ENCODE data around the gene KCTD6.
A peak's percentile ranks its signal among the peaks of the same experiment; 100 is the strongest.

The KCTD6 gene

DNA sequence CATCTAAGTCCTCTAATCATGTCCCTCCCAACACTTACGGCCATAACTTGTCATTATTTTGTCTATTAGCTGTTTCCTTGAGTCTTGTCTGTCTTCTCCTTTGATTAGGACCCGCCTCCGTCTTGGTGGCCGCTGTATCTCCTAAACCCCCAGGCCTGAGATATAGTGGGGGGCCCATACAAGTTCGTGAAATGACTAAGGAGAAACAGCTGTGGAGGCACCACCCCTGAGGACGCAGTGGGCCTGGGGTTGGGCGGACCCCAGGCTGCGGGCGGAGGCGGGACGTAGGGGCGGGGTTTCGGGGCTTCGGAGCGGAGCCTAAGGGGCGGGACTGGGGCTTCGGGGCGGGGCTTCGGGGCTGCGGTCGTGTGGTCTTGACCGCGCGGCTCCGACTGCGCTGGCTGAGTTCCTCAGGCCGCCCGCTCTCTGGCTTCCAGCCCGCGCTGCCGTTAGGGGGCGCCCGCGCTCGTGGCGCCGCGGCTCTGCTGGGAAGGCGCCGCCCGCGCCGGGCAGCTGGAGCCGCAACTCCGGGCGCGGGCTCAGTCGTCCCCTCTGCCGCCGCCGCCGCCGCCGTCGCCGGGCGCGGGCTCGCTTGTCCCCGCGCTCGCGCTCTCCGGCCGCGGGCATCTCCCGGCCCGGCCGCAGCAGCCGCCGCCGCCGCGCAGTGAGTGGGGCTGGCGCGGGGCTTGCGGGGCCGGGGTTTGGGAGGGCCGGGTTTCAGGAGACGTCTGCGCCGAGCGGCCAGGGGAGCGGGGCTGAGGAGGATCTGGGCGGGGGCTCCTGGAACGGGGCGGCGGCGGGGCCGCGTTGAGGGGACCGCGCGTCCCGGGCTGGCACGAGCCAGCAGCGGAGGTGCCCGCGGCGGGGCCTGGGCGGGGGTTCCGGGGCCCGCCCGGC is at the start of gene KCTD6:
KCTD6 (plus strand) TSS at position 591 of the 897 bp plus-strand sequence. CDS start 6,660 bp downstream, outside the sequence.
- Histone ChIP-seq H3K9me3 (ENCODE audit: low read length) (no peaks in the 10 kb centered on the region), H3K4me2 (ENCODE audit: low read length) (peak within 1 kb of the TSS; percentile 95), H3K36me3 (ENCODE audit: insufficient read depth, low read length) (no peaks in the 10 kb centered on the region), H3K27me3 (ENCODE audit: insufficient read depth, low read length) (peaks cover 9% of the 10 kb centered on the region; the same call in 1 of the 2 replicates), H3K9ac (ENCODE audit: low read length) (peak within 1 kb of the TSS; percentile 67), H2AFZ (ENCODE audit: low read length) (peak within 1 kb of the TSS; percentile 76; the same call in 1 of the 2 replicates), H3K9me2 (ENCODE audit: low read depth, low read length) (no peaks in the 10 kb centered on the region), H3K27ac (ENCODE audit: low read depth, low read length, poor library complexity, severe bottlenecking) (no peak within 1 kb of the TSS), H4K20me1 (ENCODE audit: insufficient read depth, low read length) (no peaks in the 10 kb centered on the region), H3K4me3 (ENCODE audit: low read depth, low read length, poor library complexity, severe bottlenecking) (peak within 1 kb of the TSS; percentile 73), H3K4me1 (ENCODE audit: insufficient read depth, low read length, severe bottlenecking) (peaks cover 25% of the 10 kb centered on the region), H3F3A (ENCODE audit: insufficient read depth, low read length) (no peaks in the 10 kb centered on the region), H3K79me2 (ENCODE audit: insufficient read depth, low read length) (no peaks in the 10 kb centered on the region; the same call in 1 of the 2 replicates)
- TF ChIP-seq, protein P1, sequence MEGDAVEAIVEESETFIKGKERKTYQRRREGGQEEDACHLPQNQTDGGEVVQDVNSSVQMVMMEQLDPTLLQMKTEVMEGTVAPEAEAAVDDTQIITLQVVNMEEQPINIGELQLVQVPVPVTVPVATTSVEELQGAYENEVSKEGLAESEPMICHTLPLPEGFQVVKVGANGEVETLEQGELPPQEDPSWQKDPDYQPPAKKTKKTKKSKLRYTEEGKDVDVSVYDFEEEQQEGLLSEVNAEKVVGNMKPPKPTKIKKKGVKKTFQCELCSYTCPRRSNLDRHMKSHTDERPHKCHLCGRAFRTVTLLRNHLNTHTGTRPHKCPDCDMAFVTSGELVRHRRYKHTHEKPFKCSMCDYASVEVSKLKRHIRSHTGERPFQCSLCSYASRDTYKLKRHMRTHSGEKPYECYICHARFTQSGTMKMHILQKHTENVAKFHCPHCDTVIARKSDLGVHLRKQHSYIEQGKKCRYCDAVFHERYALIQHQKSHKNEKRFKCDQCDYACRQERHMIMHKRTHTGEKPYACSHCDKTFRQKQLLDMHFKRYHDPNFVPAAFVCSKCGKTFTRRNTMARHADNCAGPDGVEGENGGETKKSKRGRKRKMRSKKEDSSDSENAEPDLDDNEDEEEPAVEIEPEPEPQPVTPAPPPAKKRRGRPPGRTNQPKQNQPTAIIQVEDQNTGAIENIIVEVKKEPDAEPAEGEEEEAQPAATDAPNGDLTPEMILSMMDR (IDR thresholded peaks at IDR 0.05; ENCODE audit: low read length): peak; percentile 46
- no peak for TF ChIP-seq EZH2 (IDR thresholded peaks at IDR 0.05; ENCODE audit: borderline replicate concordance, low read length)

DNA sequence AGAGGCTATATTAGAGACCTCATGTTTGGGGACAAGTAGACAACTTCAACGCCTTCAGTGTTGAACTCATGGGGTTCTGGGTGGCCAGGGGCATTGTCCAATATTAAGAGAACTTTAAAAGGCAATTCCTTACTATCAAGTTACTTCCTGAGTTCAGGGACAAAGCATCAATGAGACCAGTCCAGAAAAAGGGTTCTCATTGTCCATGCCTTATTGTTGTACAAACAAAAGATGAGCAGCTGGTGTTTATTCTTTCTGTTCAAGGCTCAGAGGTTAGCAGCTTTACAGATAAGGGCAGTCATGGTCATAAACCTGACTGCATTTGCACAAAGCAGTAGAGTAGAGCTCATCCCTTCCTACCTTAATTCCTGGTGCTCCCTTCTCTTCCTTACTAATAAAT is 39.7 kb upstream of the KCTD6 start:
- Histone ChIP-seq H3K79me2 (ENCODE audit: insufficient read depth, low read length) (no peaks in the 10 kb centered on the region), H3K4me1 (ENCODE audit: insufficient read depth, low read length, severe bottlenecking) (no peaks in the 10 kb centered on the region), H3K4me3 (ENCODE audit: low read depth, low read length, poor library complexity, severe bottlenecking) (no peak overlapping the region), H3K9ac (ENCODE audit: low read length) (no peak overlapping the region), H2AFZ (ENCODE audit: low read length) (no peak overlapping the region), H3K27me3 (ENCODE audit: insufficient read depth, low read length) (no peaks in the 10 kb centered on the region), H3K4me2 (ENCODE audit: low read length) (no peak overlapping the region), H3F3A (ENCODE audit: insufficient read depth, low read length) (no peaks in the 10 kb centered on the region), H3K9me3 (ENCODE audit: low read length) (peaks cover 10% of the 10 kb centered on the region; the same call in 1 of the 2 replicates), H3K36me3 (ENCODE audit: insufficient read depth, low read length) (no peaks in the 10 kb centered on the region; the same call in 1 of the 2 replicates), H3K9me2 (ENCODE audit: low read depth, low read length) (no peaks in the 10 kb centered on the region), H3K27ac (ENCODE audit: low read depth, low read length, poor library complexity, severe bottlenecking) (no peak overlapping the region), H4K20me1 (ENCODE audit: insufficient read depth, low read length) (no peaks in the 10 kb centered on the region)
- no peak for TF ChIP-seq EZH2 (IDR thresholded peaks at IDR 0.05; ENCODE audit: borderline replicate concordance, low read length)
- TF ChIP-seq, protein P1 (IDR thresholded peaks at IDR 0.05; ENCODE audit: low read length): no peak

DNA sequence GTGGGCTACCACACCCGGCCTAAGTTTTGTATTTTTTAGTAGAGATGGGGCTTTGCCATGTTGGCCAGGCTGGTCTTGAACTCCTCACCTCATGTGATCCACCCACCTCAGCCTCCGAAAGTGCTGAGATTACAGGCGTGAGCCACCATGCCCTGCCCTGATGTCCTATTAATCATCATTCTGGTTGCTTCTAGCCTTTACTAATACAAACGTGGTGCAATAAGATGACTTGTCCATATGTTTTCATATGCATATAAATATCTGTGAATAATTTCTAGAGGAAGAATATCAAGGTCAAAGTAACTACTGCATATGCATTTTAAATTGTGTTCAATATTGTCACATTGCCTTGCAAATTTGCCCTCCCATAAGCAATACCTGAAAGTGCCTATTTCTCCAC is 32.7 kb upstream of the KCTD6 start:
- H3K9ac ChIP-seq (ENCODE audit: low read length): no peak overlapping the region
- H3K4me1 ChIP-seq (ENCODE audit: insufficient read depth, low read length, severe bottlenecking): no peaks in the 10 kb centered on the region
- H3K79me2 ChIP-seq (ENCODE audit: insufficient read depth, low read length): no peaks in the 10 kb centered on the region
- H3F3A ChIP-seq (ENCODE audit: insufficient read depth, low read length): no peaks in the 10 kb centered on the region
- no peaks in the 10 kb centered on the region; the same call in 1 of the 2 replicates for H3K36me3 ChIP-seq (ENCODE audit: insufficient read depth, low read length)
- H3K9me3 ChIP-seq (ENCODE audit: low read length): peaks cover 10% of the 10 kb centered on the region; the same call in 1 of the 2 replicates
- no peaks in the 10 kb centered on the region for H3K27me3 ChIP-seq (ENCODE audit: insufficient read depth, low read length)
- no peak overlapping the region for H3K27ac ChIP-seq (ENCODE audit: low read depth, low read length, poor library complexity, severe bottlenecking)
- H3K9me2 ChIP-seq (ENCODE audit: low read depth, low read length): no peaks in the 10 kb centered on the region
- no peak overlapping the region for H2AFZ ChIP-seq (ENCODE audit: low read length)
- TF ChIP-seq, protein P1 (IDR thresholded peaks at IDR 0.05; ENCODE audit: low read length): no peak
- TF ChIP-seq EZH2 (IDR thresholded peaks at IDR 0.05; ENCODE audit: borderline replicate concordance, low read length): no peak
- H3K4me3 ChIP-seq (ENCODE audit: low read depth, low read length, poor library complexity, severe bottlenecking): no peak overlapping the region
- no peaks in the 10 kb centered on the region for H4K20me1 ChIP-seq (ENCODE audit: insufficient read depth, low read length)
- H3K4me2 ChIP-seq (ENCODE audit: low read length): no peak overlapping the region
